HG02623 (cell line): ENCODE data around the gene ZNF280B.
"Not testable (repeated sequence)": the region's sequence is repeated elsewhere in the genome, so short reads cannot be mapped to it uniquely, and the experiment has no call there.

ENCODE experiments used
- ATAC-seq: cut with Tn5 transposase; IDR thresholded peaks from one replicate; pipeline ENCODE4 v1.9.1; 2021; ENCODE audit warnings: moderate library complexity; ENCODE audit not compliant: unreplicated experiment

Gene ZNF280B

GRCh38 chr22:22465094-22465602 lies 43.4 kb downstream of the ZNF280B start:
- ATAC-seq: no peak

GRCh38 chr22:22464541-22465054 lies 43.9 kb downstream of the ZNF280B start:
- ATAC-seq: no peak

DNA sequence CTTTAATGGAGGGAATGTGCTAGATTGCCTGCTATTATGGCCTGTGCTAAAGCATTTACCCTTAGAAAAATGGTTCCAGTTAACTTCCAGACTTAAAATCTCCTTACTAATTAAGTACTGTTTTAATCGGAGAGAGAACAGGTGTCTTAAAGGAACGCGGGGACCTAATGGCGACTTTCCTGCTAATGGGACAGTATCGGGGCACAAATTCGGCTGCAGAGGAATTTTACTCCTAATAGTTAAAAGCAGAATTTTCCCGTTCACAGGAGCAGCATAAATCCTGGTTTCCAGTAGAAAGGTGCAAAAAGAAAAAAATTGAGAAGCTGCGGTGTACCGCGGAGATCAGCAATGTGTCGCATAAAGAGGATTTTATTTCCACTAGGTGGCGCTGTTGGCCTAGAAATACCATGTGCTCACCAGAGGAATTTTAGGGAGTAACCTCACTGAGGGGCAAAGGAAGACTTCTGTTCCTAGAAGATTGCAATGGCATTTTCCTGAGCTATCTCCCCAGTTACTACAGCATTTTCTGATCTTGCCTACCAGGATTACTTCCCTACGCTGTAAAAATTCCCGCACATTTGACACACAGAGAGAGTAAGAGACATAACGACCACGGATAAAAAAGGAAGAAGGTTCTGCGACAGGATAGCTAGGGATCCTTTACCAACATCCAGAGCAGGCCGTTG lies 44.5 kb downstream of the ZNF280B start:
- ATAC-seq: no peak

DNA sequence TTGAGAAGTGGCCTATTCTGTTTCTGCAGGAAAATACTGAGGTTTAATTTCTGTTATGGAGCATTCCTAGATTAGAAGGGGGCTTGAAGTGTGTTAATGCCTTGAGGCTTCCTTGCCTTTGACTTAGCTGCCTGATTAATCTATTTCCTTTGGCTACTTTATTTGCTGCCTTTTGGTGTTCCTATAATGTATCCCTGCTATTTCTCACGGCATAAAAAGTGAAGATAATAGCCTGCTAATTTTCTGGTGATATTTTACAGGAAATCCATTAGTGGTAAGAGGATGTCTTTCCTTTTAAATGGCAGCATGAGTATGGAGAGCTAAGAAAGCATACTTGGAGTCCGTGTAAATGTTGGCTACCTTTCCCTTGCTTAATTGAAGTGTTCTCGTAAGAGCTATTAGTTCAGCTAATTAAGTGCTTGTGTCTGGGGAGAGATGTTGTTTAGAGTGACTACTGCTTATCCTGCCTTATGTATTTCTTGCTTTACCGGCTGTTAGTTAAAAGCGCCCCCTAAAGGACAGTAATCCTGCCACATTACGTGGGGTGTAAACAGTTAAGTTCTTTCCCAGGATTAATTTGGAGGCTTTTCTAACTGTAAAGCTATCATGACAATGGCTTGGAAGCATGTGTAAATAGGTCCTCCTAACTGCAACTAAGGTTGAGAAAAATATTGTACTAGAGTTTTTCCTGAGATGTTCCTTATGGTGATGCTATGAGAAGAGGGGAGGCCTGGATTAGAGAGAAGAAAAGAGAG lies 45.6 kb downstream of the ZNF280B start:
- no peak for ATAC-seq

DNA sequence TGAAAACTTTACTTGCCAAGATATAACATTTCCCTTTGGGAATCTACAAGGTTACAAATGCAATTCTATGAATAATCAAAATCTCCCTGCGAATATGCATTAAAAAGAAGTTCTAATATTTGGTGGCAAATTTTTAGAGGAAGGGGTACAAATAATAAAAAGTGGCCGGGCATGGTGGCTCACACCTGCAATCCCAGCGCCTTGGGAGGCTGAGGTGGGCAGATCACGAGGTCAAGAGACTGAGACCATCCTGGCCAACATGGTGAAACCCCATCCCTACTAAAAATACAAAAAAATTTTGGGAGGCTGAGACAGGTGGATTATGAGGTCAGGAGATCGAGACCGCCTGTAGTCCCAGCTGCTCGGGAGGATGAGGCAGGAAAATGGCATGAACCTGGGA lies 47.0 kb downstream of the ZNF280B start:
- ATAC-seq: no peak

GRCh38 chr22:22461111-22461510 lies 47.4 kb downstream of the ZNF280B start:
- ATAC-seq: no peak

- ATAC-seq: no peak
Observed at GRCh38 chr22:22460635-22461034, 47.9 kb downstream of the ZNF280B start.

- no peak for ATAC-seq
Observed at GRCh38 chr22:22460060-22460459, 48.5 kb downstream of the ZNF280B start.

DNA sequence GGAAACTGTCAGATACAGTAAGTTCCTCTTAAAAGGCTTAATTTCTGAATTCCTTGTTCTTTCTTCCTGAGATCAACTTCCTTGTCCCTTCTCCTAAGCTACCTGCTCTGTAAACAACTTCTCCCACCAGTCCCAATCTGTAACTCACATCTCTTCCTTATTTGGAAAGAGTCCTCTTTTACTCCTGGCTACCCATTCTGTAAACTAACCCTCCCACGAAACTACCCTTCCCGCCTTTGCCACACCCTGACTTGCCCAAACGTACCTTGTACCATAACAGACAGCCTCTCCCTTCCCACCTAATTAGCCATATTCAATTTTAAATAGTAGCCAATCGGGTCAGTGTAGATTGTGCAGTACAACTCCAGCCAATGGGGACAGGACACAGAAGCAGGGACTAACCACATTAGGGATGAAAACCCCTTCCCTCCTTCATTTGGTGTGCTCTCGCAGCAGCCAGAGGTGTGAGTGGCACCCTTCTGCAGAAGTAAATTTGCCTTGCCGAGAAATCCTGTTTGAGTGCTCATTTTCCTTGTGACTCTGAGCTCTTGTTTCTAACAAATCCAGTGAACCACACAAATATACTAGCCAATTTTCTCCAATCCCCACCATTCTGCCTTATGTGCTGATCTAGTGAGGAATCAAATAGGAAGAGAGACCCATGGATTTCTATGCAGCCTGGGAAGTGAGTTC lies 49.5 kb downstream of the ZNF280B start:
- no peak for ATAC-seq

GRCh38 chr22:22458387-22458786 lies 50.2 kb downstream of the ZNF280B start:
- no peak for ATAC-seq

GRCh38 chr22:22454997-22455396 lies 53.5 kb downstream of the ZNF280B start:
- ATAC-seq: no peak

GRCh38 chr22:22452996-22453686 lies 55.4 kb downstream of the ZNF280B start:
- ATAC-seq: no peak

GRCh38 chr22:22452211-22452610 lies 56.3 kb downstream of the ZNF280B start:
- ATAC-seq: no peak

GRCh38 chr22:22450343-22450839 lies 58.2 kb downstream of the ZNF280B start:
- peak; percentile 70 for ATAC-seq

DNA sequence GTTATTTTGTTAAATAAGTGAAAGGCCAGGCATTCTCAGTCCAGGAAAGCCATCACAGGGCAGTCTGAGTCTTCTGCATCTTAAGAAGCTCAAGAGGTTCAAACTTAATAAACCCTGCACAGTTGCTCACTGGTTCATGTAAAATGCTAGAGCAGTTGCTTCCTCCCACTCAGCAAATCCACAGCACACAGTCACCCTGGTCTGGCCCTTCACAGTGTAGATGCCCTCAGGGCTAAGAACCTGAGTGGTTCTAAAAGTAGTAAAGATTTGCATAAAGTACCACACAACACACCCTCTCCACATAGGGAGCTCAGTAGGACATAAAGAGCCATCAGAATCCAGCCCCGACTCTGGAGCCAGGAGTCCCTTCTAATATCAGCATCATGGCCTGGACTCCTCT lies 58.7 kb downstream of the ZNF280B start:
- ATAC-seq: no peak

- no peak for ATAC-seq
Observed at GRCh38 chr22:22446517-22446916, 62.0 kb downstream of the ZNF280B start.

DNA sequence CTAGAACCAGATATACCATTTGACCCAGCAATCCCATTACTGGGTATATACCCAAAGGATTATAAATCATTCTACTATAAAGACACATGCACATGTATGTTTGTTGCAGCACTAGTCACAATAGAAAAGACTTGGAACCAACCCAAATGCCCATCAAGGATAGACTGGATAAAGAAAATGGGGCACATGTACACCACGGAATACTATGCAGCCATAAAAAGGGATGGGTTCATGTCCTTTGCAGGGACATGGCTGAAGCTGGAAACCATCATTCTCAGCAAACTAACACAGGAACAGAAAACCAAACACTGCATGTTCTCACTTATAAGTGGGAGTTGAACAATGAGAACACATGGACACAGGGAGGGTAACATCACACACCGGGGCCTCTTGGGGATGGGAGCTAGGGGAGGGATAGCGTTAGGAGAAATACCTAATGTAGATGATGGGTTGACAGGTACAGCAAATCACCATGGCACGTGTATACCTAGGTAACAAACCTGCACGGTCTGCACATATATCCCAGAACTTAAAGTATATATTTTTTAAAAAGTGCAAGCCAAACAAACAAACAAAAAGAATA lies 64.4 kb downstream of the ZNF280B start:
- ATAC-seq: not testable (repeated sequence)

DNA sequence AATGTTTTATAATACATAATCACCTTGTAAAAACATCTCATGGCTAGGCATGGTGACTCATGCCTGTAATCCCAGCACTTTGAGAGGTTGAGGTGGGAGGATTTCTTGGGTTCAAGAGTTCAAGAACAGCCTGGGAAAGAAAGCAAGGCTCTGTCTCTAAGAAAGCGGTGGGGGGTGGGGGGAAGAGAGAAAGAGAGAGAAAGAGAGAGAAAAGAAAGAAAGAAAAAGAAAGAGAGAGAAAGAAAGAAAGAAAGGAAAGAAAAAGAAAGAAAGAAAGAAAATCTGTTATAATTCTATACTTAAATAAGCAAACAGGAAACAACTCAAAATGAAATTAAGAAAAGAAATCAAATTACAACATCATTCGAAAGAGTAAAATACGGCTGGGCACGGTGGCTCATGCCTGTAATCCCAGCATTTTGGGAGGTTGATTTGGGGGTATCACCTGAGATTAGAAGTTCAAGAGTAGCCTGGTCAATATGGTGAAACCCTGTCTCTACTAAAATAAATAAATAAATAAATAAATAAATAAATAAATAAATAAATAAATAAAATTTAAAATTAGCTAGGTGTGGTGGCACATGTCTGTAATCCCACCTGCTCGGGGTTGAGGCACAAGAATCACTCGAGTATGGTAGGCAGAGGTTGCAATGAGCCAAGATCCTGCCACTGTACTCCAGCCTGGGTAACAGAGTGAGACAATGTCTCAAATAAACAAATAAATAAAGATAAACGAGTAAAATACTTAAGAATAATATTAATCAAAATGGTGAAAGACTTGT lies 65.4 kb downstream of the ZNF280B start:
- no peak for ATAC-seq

DNA sequence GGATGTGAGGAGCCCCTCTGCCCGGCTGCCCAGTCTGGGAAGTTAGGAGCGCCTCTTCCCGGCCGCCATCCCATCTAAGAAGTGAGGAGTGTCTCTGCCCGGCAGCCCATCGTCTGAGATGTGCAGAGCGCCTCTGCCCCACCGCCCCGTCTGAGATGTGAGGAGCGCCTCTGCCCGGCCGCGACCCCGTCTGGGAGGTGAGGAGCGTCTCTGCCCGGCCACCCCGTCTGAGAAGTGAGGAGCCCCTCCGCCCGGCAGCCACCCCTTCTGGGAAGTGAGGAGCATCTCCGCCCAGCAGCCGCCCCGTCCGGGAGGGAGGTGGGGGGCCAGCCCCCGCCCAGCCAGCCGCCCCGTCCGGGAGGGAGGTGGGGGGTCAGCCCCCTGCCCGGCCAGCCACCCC lies 66.9 kb downstream of the ZNF280B start:
- ATAC-seq: not testable (repeated sequence)

DNA sequence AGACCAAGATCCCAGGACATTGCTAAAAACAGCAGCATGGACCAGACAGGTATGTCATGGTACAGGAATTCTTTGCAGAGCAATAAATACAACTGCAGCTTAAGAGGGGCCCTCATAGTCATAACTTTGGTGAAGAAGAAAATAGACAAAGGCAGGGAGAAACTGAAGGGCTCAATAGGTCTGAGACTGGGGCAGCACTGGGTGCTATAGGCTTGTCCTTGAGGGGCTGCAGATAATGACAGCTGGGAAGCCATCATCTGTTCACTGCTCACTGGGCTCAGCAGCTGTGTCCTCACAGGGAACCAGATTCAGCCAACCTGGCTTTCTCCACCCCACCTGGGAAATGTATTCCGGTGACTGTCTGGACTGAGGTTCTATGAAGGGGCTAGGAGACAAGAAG lies 68.4 kb downstream of the ZNF280B start:
- no peak for ATAC-seq
